Measurements from ENCODE around the gene LRRC32. TPM values are rescaled to one million over a fixed set of nuclear protein-coding genes. Genes with fewer than 3 reads are reported as not detected.

The LRRC32 gene
- total RNA-seq, 2 donors from 2014 or later: 12.5 to 15.6 TPM

DNA sequence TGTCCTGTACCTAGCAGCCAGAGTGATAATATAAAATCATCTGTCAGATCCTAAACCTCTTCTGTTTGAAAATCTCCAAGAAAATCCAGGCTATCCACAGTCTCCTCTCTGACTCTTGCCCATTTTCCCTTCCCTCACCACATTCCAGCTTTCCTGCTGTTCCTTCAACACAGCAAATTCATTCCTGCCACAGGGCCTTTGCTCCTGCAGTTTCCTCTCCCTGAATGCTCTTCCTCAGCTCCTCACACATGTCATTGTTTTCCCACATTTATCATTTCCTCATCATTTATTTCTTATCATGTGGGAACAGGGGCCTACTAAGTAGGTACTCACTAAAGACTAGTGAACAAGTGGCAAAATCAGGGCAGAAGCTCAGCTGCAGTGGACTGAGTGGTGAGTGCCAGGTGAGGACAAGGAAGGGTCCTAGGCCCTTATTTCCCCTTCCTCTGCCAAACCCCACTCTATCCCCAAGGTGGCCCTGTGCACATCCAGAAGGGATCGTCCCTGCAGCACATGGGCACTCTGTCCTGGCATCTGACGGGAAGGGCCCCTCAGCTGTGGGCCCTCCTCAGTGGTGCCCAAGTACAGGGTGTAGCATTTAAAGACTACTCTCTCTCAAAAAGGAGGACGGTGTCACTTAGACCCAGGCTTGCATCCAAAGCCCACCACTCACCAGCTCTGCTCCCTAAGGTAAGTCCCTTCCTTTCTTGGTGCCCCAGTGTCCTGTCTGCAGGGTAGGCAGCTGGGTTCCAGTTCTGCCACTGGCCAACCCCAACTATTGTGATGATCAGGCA lies 2.0 kb downstream of the LRRC32 start:
- DNase-seq (no peak), ATAC-seq (no peak)
- intact Hi-C loops (cut with DNase I, micrococcal nuclease): no loop called here

DNA sequence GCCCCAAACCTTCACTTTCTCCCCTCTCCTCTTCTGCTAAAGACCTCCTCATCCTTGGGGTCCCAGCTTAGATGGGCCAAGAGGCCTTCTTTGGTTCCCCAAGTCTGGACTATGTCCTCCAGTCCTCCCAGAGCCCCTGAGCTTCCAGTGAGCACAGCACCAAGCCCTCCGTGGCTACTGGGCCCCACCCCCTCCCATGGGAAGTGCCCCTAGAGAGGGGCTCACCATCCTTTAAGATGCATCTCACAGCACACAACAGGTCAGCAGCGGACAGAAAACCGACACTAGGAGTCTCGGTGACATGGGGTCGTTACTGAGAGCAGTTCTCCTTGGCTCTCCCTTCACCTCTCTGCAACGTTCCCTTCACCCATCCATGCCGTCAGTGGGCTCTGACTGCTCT lies 2.7 kb downstream of the LRRC32 start:
- DNase-seq (no peak), ATAC-seq (no peak)
- intact Hi-C loops (cut with DNase I, micrococcal nuclease): no loop called here

DNA sequence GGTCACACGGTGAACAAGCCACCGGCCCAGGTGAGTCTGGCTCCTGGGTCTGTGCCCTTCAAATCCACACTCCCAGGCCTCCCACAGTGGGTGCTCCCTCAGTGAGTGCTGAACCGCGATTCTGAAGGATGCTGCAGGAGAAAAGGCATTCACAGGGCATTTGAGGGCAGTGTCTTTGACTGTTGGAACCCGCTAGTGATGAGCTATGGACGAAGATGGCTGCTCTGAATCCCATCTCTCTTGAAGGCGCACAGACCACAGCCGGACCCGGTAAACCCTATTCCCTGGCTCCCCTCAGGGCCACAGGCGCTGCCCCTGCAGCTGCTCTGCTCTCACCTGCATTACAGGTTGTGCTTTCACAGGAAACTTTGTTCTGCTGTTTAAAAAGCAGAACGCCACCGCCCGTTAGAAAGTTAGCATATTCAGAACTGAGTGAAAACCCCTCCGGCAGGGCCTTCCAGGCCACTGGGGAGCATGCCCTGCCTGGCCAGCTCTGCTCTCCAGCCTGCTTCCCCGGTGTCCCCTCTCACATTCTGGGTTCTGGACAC lies 3.2 kb downstream of the LRRC32 start:
- intact Hi-C loops (cut with DNase I, micrococcal nuclease): no loop called here
- no peak for ATAC-seq
- DNase-seq: no peak

DNA sequence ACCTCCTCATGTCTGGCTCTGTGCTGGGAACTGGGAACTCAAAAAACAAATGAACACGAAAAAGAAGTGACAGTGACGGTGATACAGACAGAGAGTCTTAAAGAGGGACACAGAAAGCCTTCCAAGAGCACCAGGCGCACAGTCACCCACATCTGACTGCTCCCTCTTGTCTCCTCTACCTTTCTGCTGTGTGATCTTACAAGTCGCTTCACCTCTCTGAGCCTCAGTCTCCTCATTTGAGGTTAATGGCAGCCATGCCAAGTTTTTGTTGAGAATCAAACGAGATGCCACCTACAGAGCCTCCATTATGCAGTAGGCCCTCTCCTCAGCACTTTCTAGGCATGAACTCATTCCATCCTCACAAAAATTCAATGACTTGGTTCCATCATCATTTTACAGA lies 3.7 kb downstream of the LRRC32 start:
- ATAC-seq (no peak), DNase-seq (no peak)
- intact Hi-C loops (cut with DNase I, micrococcal nuclease): no loop called here

- ATAC-seq (peak; percentile 27), DNase-seq (no peak)
- intact Hi-C loops (cut with DNase I, micrococcal nuclease): no loop called here
Observed at GRCh38 chr11:76666408-76666807, 4.1 kb downstream of the LRRC32 start.

- DNase-seq (no peak), ATAC-seq (no peak)
Observed at GRCh38 chr11:76665921-76666351, 4.6 kb downstream of the LRRC32 start.

DNA sequence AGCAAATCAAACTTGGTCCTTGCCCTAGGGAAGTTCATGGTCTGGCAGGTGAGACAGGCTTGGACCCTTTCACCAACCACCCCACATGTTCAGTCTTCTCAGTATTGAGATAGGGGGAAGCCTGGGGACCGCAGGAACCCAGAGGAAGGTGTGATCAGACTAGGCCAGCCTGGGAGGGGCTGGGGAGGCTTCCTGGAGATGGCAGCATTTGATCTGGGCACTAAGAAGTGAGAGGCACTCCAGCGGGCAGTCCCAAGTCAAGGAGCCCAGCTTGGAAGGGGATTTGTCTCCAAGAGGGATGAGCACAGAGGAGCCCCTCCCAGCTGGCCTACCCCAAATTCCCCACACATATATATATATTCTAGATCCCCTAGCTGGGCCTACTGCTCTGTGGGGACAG lies 5.4 kb downstream of the LRRC32 start:
- DNase-seq (no peak), ATAC-seq (no peak)
- intact Hi-C loops (cut with DNase I, micrococcal nuclease): no loop called here

More at GRCh38 chr11:76665921-76666351, 4.6 kb downstream of the LRRC32 start:
- intact Hi-C loops (cut with DNase I, micrococcal nuclease): no loop called here

DNA sequence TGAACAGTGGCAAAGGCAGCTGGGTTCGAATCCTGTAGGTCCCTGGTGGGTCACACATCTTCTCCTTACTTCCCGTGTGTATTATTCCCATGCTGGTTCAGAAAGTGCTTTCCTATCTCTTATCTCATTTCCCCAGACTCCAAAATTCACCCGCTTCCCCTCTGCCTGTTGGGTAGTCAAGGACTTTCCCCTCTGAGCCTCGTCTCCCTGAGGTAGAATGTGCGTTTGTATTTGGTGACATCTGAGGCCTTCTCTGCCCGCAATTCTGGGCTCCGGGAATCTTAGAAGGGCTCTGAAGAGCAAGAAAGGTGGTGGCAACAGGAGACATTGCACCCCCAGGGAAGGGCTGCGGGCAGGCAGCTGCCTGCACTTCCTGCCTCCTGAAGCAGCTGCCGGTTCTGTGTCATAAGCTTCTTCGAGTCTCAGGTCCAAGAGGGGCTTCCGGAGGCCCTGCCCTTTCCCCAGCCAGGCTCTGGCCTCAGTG lies 5.9 kb downstream of the LRRC32 start:
- intact Hi-C loops (cut with DNase I, micrococcal nuclease): no loop called here
- no peak for ATAC-seq
- no peak for DNase-seq

- ATAC-seq (no peak), DNase-seq (no peak)
- intact Hi-C loops (cut with DNase I, micrococcal nuclease): no loop called here
Observed at GRCh38 chr11:76663912-76664440, 6.6 kb downstream of the LRRC32 start.

- DNase-seq (no peak), ATAC-seq (no peak)
- intact Hi-C loops (cut with DNase I, micrococcal nuclease): no loop called here
Observed at GRCh38 chr11:76663486-76663810, 7.1 kb downstream of the LRRC32 start.

- no peak for DNase-seq
- intact Hi-C loops (cut with DNase I, micrococcal nuclease): no loop called here
- no peak for ATAC-seq
Observed at GRCh38 chr11:76662656-76663485, 7.7 kb downstream of the LRRC32 start.

DNA sequence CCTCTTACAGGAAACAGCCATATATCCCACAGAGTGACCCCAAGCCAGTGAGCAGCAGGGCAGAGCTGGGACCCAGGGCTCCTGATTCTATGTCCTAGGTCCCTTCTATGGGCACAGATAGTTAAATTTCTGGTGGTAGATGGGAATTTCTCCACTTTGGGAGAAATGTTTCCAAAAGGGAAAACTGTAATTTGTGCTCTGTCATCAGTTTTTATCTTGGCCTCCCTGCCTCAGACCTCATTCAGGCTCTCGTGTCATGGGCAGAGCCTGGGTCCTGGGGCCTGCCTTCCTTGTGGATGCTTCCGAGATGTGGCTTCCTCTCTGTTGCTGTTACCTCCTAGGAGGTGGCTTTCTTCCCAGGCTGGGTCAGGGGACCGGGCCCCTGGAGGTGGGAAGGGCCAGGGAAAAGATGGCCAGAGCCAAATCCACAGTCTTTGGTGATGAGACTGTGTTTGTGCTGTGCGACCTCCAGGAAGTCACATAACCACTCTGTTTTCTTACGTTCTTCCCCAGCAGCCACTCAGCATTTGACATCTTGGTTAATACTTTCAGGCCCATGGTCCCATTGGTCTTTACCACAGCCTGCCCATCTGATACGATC lies 8.6 kb downstream of the LRRC32 start:
- intact Hi-C loops (cut with DNase I, micrococcal nuclease): no loop called here
- DNase-seq (no peak), ATAC-seq (no peak)

DNA sequence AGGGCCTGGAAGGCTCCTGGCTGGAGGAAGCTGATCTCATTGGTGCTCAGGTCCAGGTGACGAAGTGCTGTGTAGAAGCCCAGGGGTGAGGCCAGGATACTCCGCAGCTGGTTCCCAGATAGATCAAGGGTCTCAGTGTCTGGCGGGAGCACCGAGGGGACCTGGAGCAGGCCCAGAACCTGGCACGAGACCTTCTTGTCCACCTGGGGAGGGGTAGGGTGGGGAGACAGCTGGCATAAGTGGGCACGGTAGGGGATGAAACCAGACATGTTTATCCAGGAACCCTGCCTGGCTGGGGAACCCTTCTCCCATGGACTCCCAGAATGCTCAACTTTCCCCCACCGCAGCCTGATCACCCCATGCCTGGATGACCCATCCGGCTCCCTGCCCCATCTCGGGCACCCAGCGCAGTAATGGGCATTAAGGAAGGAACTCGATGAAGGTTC lies 9.2 kb downstream of the LRRC32 start:
- DNase-seq (no peak), ATAC-seq (no peak)

GRCh38 chr11:76660533-76661305 lies 9.8 kb downstream of the LRRC32 start:
- DNase-seq (no peak), ATAC-seq (no peak)
- intact Hi-C loops (cut with DNase I, micrococcal nuclease): no loop called here

More for the DNA sequence above, 9.2 kb downstream of the LRRC32 start:
- intact Hi-C loops (cut with DNase I, micrococcal nuclease): no loop called here

DNA sequence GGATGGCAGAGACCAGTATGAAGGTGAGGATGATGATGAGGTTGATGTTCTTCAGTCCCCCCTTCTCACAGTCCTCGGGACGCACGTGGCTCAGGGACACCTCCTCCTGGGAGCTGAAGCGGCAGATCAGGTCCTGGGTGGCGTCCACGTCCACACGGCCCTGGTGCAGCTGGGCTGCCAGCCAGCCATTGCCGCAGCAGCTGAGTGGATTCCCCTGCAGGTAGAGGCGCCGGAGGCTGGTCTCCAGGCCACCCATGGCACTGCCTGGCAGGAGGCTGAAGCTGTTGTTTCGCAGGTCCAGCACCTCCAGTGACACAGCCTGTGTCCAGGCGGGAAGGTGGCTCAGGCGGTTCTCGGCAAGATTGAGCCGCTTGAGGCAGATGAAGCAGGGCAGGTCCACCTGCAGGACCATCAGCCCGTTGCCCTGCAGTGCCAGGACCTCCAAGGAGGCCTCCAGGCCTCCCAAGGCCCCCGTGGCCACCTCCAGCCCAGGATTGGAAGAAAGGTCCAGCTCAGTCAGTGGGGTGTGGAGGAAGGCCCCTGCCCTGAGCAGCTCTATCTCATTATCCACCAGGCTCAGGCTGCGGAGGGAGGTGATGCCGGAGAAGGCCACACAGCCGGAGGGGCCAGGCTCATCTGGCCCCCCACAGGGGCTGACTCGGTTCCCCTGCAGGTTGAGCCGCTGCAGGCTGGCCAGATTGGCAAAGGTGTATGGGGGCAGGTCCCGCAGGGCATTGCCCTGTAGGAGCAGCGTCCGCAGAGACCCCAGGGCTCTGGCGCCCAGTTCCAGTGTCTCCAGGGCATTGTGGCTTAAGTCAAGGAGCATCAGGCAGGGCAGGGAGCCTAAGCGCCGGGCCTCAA lies 10.6 kb downstream of the LRRC32 start:
- intact Hi-C loops (cut with DNase I, micrococcal nuclease): no loop called here
- no peak for ATAC-seq
- no peak for DNase-seq

DNA sequence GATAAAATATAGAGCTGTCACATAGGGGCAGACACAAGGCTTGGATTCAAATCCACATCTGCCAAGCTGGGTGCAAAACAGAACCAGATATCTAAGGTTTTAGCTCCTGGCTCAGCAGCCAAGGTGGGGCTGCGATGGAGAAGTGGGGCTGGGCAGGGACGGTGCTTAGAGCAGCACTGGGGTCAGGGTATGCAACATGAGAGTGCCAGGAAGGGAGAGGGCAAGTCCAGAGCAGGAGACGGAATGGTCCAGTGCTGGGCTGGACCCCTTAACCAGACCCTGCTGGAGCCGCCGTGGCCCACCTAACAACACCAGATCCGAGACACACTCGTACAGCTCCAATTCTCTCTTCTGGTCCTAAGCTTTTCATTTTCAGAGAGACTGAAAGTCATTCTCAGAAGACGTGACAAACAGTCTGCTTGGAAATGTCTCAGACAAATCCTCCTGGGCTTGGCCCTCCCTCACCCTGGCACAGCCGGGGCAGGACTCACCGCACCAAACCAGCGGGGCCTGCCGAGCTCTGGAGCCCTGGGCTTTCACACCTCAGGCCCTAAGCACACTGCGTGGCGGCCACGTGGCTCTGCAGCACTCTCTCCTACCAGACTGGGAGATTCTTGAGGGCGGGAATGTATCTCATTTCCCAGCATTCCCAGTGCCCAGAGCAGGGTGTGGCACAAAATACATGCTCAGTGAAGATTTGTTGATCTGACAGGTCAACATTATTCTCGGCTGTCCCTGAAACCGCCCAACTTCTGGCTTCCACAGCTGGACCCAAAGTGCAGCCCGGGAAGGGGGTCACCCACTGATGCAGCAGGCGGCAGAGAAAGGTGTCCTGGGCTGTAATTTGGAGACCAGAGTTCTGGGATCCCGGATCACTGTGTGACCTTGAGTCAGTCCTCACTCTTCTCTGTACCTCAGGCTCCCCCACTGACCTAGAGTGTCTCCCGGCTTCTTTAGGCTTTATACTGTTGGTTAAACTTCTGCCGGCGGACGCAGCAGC lies 11.6 kb downstream of the LRRC32 start:
- ATAC-seq (no peak), DNase-seq (no peak)
- intact Hi-C loops (cut with DNase I, micrococcal nuclease): no loop called here
